ENCODE results near the gene FEZF2. TPM values are rescaled to one million over a fixed set of nuclear protein-coding genes. Genes with fewer than 3 reads are reported as not detected.

The FEZF2 gene
- total RNA-seq, 1 donor = not detected

- DNase-seq (ENCODE audit: low read depth) = no peak
- no peak for TF ChIP-seq CTCF (IDR thresholded peaks at IDR 0.05; ENCODE audit: insufficient read depth, low read length)
- H3K4me3 ChIP-seq (ENCODE audit: low read depth, low read length) = no peak overlapping the region
These were observed 4.5 kb downstream of the FEZF2 start for GRCh38 chr3:62368705-62369475.

- no peak for TF ChIP-seq CTCF (IDR thresholded peaks at IDR 0.05; ENCODE audit: insufficient read depth, low read length)
- H3K4me3 ChIP-seq (ENCODE audit: low read depth, low read length) = no peak overlapping the region
These were observed 5.1 kb downstream of the FEZF2 start for GRCh38 chr3:62368290-62368704.

GRCh38 chr3:62367763-62368195 is 5.6 kb downstream of the FEZF2 start:
- no peak overlapping the region for H3K4me3 ChIP-seq (ENCODE audit: low read depth, low read length)
- no peak for TF ChIP-seq CTCF (IDR thresholded peaks at IDR 0.05; ENCODE audit: insufficient read depth, low read length)
- DNase-seq (ENCODE audit: low read depth) = no peak

More at GRCh38 chr3:62368290-62368704, 5.1 kb downstream of the FEZF2 start:
- no peak for DNase-seq (ENCODE audit: low read depth)

- H3K4me3 ChIP-seq (ENCODE audit: low read depth, low read length) = no peak overlapping the region
- TF ChIP-seq CTCF (IDR thresholded peaks at IDR 0.05; ENCODE audit: insufficient read depth, low read length) = no peak
- DNase-seq (ENCODE audit: low read depth) = no peak
These were observed 7.2 kb downstream of the FEZF2 start for GRCh38 chr3:62366126-62366484.

GRCh38 chr3:62365391-62366125 is 7.8 kb downstream of the FEZF2 start:
- no peak overlapping the region for H3K4me3 ChIP-seq (ENCODE audit: low read depth, low read length)
- DNase-seq (ENCODE audit: low read depth) = no peak
- TF ChIP-seq CTCF (IDR thresholded peaks at IDR 0.05; ENCODE audit: insufficient read depth, low read length) = no peak

- no peak for DNase-seq (ENCODE audit: low read depth)
- TF ChIP-seq CTCF (IDR thresholded peaks at IDR 0.05; ENCODE audit: insufficient read depth, low read length) = no peak
- no peak overlapping the region for H3K4me3 ChIP-seq (ENCODE audit: low read depth, low read length)
These were observed 9.2 kb downstream of the FEZF2 start for GRCh38 chr3:62364191-62364590.
